WERI-Rb-1 (cell line): ENCODE results near the gene BRSK2.

ENCODE experiments used
- DNase-seq: peaks from one replicate; pipeline ENCODE4 v3.0.0-alpha.2; 2020
- H3K27ac ChIP-seq: fragments of 250-450 bp; sonication (Bioruptor Pico); 2 replicates; pipeline ENCODE4 v1.5.1; 2020; ENCODE audit warnings: mild to moderate bottlenecking, moderate library complexity
- H3K27me3 ChIP-seq: fragments of 250-450 bp; sonication (Bioruptor Pico); 2 replicates; pipeline ENCODE4 v1.5.1; 2021; ENCODE audit warnings: mild to moderate bottlenecking, low read depth, moderate library complexity; ENCODE audit not compliant: insufficient read depth, severe bottlenecking
- H3K36me3 ChIP-seq: fragments of 250-450 bp; sonication (Bioruptor Pico); 2 replicates; pipeline ENCODE4 v1.5.1; 2020; ENCODE audit warnings: mild to moderate bottlenecking, moderate library complexity
- H3K4me3 ChIP-seq: 2 replicates; pipeline ENCODE4 v1.5.1; 2011; ENCODE audit warnings: low read depth, mild to moderate bottlenecking, control low read depth, low read length
- H3K9me3 ChIP-seq: fragments of 250-450 bp; sonication (Bioruptor Pico); 2 replicates; pipeline ENCODE4 v1.5.1; 2021; ENCODE audit warnings: mild to moderate bottlenecking, moderate library complexity; ENCODE audit not compliant: severe bottlenecking
- CTCF ChIP-seq: IDR thresholded peaks from 2 replicates; pipeline ENCODE4 v1.5.1; 2011; ENCODE audit warnings: low read depth, mild to moderate bottlenecking, control low read depth, inconsistent platforms, low read length

BRSK2 gene

DNA sequence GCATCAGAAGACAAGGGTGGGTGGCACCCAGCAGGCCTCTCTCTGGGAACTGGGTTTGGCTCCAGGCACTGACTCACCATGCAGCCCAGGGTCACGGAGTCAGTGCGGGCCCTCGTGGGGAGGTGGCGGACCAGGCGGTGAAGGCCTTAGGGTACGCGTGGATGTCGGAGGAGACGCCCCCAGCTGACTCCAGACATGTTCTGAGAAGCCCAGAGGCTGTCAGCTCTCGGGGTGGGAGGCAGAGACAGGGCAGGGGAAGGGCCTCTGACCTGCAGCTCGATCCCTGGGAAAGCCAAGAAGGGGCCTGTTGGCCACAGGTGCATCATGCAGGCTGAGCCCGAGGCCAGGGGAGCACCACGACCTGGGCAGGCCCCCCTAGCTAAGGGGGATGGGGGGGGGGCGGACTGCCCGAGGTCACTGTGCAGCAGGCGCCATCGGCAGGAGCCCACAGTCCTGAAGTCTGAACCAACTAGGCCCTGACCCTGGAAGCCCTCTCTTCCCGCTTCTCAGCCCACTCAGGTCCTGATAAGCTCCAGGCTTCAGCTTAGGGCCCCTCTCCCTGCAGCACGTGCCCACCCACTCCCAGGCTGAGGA, 78.8 kb downstream of the BRSK2 start:
- no peak for DNase-seq
- Histone ChIP-seq H3K27me3 (no peaks in the 10 kb centered on the region), H3K27ac (no peak overlapping the region), H3K36me3 (peaks cover 5% of the 10 kb centered on the region; the same call in 1 of the 2 replicates), H3K4me3 (no peak overlapping the region), H3K9me3 (no peaks in the 10 kb centered on the region)
- TF ChIP-seq CTCF = no peak

DNA sequence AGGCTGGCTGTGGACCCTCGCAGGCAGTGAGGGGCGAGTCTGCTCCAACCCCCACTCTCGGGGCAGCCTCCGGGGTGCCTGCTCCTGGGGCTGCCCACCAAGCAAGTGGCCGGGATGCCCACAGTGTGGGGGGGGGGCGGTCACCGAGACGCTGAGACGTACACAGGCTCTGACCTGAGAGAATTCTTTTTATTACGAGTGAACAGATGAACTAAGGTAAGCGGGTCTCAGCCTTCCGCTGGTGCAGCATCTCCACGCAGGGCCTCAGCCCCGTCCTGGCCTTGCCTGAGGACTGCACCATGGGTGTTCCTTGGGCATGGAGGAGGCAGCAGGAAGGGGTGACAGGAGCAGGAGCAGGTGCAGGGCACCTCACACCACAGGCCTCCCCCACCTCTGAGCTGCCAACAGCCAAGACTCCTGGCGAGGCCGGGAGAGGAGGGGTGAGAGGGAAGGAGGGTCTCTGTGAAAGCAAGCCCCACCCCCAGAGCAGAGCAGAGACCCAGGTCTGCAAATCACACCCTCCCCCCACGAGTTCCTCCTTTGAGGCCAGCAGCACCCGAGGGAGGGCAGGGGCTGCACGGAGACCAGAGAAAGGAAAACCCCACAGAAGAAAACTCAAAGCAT, 79.7 kb downstream of the BRSK2 start:
- TF ChIP-seq CTCF = no peak
- DNase-seq = no peak
- Histone ChIP-seq H3K36me3 (peaks cover 5% of the 10 kb centered on the region; the same call in 1 of the 2 replicates), H3K4me3 (no peak overlapping the region), H3K9me3 (no peaks in the 10 kb centered on the region), H3K27me3 (no peaks in the 10 kb centered on the region), H3K27ac (no peak overlapping the region)

GRCh38 chr11:1469911-1470680, 80.4 kb downstream of the BRSK2 start:
- no peak overlapping the region for H3K4me3 ChIP-seq
- no peak overlapping the region for H3K27ac ChIP-seq
- no peaks in the 10 kb centered on the region for H3K27me3 ChIP-seq
- no peaks in the 10 kb centered on the region for H3K9me3 ChIP-seq
- DNase-seq = no peak
- H3K36me3 ChIP-seq = peaks cover 5% of the 10 kb centered on the region; the same call in 1 of the 2 replicates
- no peak for TF ChIP-seq CTCF

- H3K36me3 ChIP-seq = peaks cover 5% of the 10 kb centered on the region; the same call in 1 of the 2 replicates
- no peak overlapping the region for H3K27ac ChIP-seq
- DNase-seq = no peak
- no peak for TF ChIP-seq CTCF
- no peaks in the 10 kb centered on the region for H3K27me3 ChIP-seq
- H3K9me3 ChIP-seq = no peaks in the 10 kb centered on the region
- H3K4me3 ChIP-seq = no peak overlapping the region
Observed at GRCh38 chr11:1470681-1471611, 81.2 kb downstream of the BRSK2 start.

DNA sequence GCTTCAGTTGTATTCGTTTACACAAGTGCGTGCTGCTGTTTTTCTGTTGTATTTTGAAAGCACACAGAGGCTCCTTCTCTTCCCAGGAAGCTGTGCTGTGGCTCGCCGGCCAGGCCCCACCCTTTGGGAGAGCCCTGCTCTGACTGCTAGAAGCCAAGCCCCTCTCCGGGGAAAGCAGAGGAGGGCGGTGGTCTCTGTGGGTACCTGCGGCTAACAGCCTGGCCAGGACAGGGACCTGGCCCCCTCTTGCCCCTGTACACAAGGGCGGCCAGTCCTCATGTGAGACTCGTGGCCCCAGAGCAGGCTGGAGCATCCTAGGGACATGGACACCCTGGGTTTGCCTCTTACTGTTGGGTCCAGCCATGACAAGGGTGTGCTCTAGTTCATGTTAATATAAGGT, 82.0 kb downstream of the BRSK2 start:
- Histone ChIP-seq H3K27me3 (no peaks in the 10 kb centered on the region), H3K27ac (no peak overlapping the region), H3K4me3 (no peak overlapping the region), H3K9me3 (no peaks in the 10 kb centered on the region), H3K36me3 (peaks cover 5% of the 10 kb centered on the region; the same call in 1 of the 2 replicates)
- DNase-seq = no peak
- no peak for TF ChIP-seq CTCF
